NK-92 treated with Interleukin-12 subunit alpha and Interleukin-12 subunit beta, amount 100 ng/mL, for 24 hours (cell line): Measurements from ENCODE around the gene STAT2.

Experiments
- DNase-seq: peaks from one replicate; lab custom pipeline; 2025; lab: John Stamatoyannopoulos, UW

The STAT2 gene

GRCh38 chr12:56293795-56294194, 66.1 kb downstream of the STAT2 start:
- DNase-seq, result no peak
